ENCODE data around the gene TRAF7.

Gene TRAF7

DNA sequence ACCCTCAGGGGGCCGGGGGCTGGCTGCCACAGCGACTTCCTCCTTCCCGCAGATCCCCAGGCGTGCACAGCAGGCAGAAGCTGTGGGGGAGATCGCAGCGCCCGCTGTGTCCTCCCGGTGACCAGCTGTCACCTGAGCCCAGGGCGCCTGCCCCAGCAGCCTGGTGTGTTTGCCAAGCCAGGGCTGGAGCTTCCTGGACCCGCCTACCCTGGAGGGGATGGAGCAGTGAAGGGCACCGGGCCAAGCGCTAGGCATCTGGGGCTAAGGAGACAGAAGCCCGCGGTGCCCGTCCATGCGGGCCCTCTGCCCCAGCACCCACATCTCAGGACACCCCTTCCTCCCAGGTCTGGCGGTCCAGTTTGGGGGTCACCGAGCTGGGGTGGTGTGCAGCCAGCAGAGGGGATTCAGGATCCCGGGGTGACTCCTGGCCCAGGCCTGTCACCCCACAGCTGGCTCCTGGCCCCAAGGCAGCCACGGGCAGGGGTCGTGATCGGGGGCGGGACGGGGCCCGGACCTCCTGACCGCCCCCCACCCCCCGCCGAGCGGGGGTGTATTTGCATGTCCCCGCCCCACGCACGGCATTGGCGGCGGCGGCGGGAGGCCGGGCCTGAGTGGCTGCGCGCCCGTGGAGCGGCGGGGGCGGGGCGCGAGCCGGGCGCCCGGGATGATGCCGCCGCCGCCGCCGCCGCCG lies 7.5 kb upstream of the TRAF7 start, which contains the start of gene RAB26:
Gene RAB26, plus strand, starts transcription at position 645 of the 691 bp plus-strand sequence. CDS start 159 bp downstream, outside the sequence.
- peak within 1 kb of the TSS; percentile 55 for H3K4me3 ChIP-seq (ENCODE audit: low read depth, low read length)

DNA sequence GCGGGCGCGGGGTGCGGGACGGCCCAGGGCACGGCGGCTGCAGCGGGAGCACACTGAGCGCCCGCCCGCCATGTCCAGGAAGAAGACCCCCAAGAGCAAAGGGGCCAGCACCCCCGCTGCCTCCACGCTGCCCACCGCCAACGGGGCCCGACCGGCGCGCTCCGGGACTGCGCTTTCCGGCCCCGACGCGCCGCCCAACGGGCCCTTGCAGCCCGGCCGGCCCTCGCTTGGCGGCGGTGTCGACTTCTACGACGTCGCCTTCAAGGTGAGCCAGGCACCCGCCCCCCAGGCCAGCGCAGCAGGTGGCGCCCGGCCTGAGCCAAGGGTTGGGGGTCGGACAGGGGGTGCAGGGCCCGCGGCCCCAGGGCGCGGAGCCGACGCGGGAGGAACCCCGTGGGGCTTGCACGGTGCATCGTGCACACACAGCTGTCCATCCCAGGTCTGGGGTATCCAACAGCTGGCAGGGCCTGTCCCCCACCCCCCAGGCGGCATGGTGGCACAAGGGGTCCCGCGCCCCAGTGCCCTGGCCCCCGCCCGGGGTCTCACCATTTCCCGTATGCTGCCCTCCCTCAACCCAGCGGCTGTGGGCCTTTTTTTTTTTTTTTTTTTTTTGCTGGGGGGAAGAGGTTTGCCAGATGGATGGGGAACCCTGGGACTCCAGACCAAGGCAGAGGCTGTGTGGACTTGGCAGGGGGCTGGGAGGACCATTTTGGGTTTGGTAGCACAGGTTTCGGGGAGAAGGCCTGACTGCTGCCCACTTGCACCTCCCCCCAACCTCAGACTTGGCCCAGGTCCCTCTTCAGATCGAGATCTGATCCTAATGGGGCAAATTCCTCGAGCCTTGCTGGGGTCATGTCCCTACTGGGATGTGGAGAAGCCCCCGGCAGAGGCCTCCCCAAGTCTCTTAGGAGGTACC lies 6.6 kb upstream of the TRAF7 start:
- Histone ChIP-seq H3K9me3 (ENCODE audit: control insufficient read depth, low read length) (no peaks in the 10 kb centered on the region), H3K4me3 (ENCODE audit: low read depth, low read length) (peak overlapping the region; percentile 55), H3K36me3 (ENCODE audit: control insufficient read depth, insufficient read depth, low read length) (no peaks in the 10 kb centered on the region), H3K27me3 (ENCODE audit: control insufficient read depth, insufficient read depth, low read length) (no peaks in the 10 kb centered on the region), H3K79me2 (peaks cover 32% of the 10 kb centered on the region), H3K4me1 (peaks cover 31% of the 10 kb centered on the region), H3K27ac (no peak overlapping the region), H3K9ac (no peak overlapping the region), H2AFZ (peak overlapping the region; percentile 46), H3K4me2 (ENCODE audit: low read length) (peak overlapping the region; percentile 84)
- TF ChIP-seq, protein P1, sequence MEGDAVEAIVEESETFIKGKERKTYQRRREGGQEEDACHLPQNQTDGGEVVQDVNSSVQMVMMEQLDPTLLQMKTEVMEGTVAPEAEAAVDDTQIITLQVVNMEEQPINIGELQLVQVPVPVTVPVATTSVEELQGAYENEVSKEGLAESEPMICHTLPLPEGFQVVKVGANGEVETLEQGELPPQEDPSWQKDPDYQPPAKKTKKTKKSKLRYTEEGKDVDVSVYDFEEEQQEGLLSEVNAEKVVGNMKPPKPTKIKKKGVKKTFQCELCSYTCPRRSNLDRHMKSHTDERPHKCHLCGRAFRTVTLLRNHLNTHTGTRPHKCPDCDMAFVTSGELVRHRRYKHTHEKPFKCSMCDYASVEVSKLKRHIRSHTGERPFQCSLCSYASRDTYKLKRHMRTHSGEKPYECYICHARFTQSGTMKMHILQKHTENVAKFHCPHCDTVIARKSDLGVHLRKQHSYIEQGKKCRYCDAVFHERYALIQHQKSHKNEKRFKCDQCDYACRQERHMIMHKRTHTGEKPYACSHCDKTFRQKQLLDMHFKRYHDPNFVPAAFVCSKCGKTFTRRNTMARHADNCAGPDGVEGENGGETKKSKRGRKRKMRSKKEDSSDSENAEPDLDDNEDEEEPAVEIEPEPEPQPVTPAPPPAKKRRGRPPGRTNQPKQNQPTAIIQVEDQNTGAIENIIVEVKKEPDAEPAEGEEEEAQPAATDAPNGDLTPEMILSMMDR (IDR thresholded peaks at IDR 0.05): no peak

More for the DNA sequence above, 7.5 kb upstream of the TRAF7 start, which contains the start of gene RAB26:
- TF ChIP-seq, protein P1 (IDR thresholded peaks at IDR 0.05): no peak
- H3K9ac ChIP-seq: no peak within 1 kb of the TSS
- peaks cover 30% of the 10 kb centered on the region for H3K79me2 ChIP-seq
- peak within 1 kb of the TSS; percentile 89 for H3K27ac ChIP-seq
- H3K4me2 ChIP-seq (ENCODE audit: low read length): peak within 1 kb of the TSS; percentile 91
- peaks cover 26% of the 10 kb centered on the region for H3K4me1 ChIP-seq
- H3K9me3 ChIP-seq (ENCODE audit: control insufficient read depth, low read length): no peaks in the 10 kb centered on the region
- no peaks in the 10 kb centered on the region for H3K27me3 ChIP-seq (ENCODE audit: control insufficient read depth, insufficient read depth, low read length)
- H3K36me3 ChIP-seq (ENCODE audit: control insufficient read depth, insufficient read depth, low read length): no peaks in the 10 kb centered on the region
- H2AFZ ChIP-seq: peak within 1 kb of the TSS; percentile 85

DNA sequence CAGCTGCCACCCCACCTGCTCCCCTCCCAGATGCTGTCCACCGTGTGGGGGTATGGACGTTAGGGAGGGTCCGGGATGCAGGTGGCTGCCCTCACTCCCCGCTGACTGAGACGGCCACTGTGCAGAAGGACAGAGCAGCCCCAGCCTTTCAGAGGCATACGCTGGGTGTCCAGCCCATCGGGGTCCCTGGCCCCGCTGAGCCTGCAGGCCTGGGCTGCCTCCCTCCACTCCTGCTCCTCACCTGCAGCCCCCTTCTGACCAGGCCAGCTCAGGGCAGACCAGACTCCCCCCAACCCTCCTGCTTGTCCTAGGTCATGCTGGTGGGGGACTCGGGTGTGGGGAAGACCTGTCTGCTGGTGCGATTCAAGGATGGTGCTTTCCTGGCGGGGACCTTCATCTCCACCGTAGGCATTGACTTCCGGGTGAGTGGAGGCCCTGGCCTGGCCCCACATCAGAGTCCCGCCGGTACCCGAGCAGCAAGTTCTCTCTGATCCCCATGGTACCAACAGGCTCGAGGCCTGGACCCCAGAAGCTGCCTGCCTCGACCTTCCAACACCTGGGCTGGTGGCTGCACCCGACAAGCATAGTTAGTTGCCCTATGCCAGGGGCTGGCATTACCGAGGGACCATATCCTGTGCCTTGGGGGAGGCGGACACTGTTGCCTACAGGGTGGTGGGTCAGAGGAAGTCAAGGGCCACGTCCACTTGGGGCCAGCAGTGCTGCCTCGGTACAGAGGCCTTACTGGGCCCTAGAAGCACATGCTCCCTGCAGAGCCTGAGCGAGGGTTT lies 5.8 kb upstream of the TRAF7 start:
- no peak overlapping the region for H2AFZ ChIP-seq
- H3K9me3 ChIP-seq (ENCODE audit: control insufficient read depth, low read length): no peaks in the 10 kb centered on the region
- H3K27me3 ChIP-seq (ENCODE audit: control insufficient read depth, insufficient read depth, low read length): no peaks in the 10 kb centered on the region
- H3K36me3 ChIP-seq (ENCODE audit: control insufficient read depth, insufficient read depth, low read length): no peaks in the 10 kb centered on the region
- H3K27ac ChIP-seq: no peak overlapping the region
- no peak overlapping the region for H3K4me3 ChIP-seq (ENCODE audit: low read depth, low read length)
- TF ChIP-seq, protein P1 (IDR thresholded peaks at IDR 0.05): no peak
- peak overlapping the region; percentile 84 for H3K4me2 ChIP-seq (ENCODE audit: low read length)
- peaks cover 37% of the 10 kb centered on the region for H3K79me2 ChIP-seq
- peaks cover 34% of the 10 kb centered on the region for H3K4me1 ChIP-seq
- no peak overlapping the region for H3K9ac ChIP-seq

DNA sequence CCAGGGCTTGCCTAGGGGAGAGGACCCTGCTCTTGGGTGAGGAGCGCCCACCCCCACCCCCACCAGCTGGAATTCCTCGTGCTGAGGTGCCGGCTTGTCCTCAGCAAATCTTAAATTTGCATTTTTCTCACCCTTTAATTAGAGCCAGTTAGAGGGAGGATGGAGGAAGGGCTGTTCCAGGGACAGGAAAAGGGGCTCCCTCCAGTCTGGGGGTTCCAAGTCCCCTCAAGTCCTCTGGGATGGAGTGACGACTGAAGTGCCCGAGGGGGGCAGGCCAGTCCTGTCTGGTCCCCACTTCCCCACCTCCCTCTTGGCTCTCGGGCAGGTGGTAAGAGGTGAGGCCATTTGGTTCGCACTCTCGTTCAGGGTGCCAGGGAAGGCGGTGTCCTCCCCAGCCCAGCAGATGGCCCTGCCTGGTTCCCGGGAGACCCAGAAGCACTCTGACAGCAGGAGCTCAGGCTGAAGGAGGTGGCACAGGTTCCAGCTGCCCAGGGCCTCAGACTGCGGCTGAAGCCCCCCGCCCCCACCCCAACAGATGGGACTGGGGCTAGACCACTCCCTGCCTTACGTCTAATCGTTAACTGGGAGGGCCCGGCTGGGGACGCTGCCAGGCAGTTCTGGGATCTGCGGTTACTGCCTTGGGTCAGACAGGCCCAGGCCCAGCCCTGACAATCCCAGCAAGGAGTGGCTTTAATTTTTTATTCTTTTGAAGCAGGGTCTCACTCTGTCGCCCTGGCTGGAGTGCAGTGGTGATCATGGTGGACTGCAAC lies 5.0 kb upstream of the TRAF7 start:
- peaks cover 34% of the 10 kb centered on the region for H3K4me1 ChIP-seq
- H3K9ac ChIP-seq: no peak overlapping the region
- H3K27me3 ChIP-seq (ENCODE audit: control insufficient read depth, insufficient read depth, low read length): no peaks in the 10 kb centered on the region
- TF ChIP-seq, protein P1 (IDR thresholded peaks at IDR 0.05): no peak
- H3K4me3 ChIP-seq (ENCODE audit: low read depth, low read length): no peak overlapping the region
- no peak overlapping the region for H2AFZ ChIP-seq
- H3K27ac ChIP-seq: no peak overlapping the region
- peaks cover 39% of the 10 kb centered on the region for H3K79me2 ChIP-seq
- H3K4me2 ChIP-seq (ENCODE audit: low read length): no peak overlapping the region
- H3K9me3 ChIP-seq (ENCODE audit: control insufficient read depth, low read length): no peaks in the 10 kb centered on the region
- no peaks in the 10 kb centered on the region for H3K36me3 ChIP-seq (ENCODE audit: control insufficient read depth, insufficient read depth, low read length)
